HFF-Myc (cell line): ENCODE results near the gene AJUBA.

ENCODE experiments used
- DNase-seq: peaks from one replicate; pipeline ENCODE4 v3.0.0-alpha.2; 2011; ENCODE audit warnings: low read depth; ENCODE audit errors: extremely low read depth
- H3K4me3 ChIP-seq: replicated peaks from 2 replicates; pipeline ENCODE4 v1.5.1; 2011; ENCODE audit warnings: low read depth, mild to moderate bottlenecking, control low read depth, low read length
- TF ChIP-seq, protein P1 (sequence below): IDR thresholded peaks from 2 replicates; pipeline ENCODE4 v1.5.1; 2012; ENCODE audit warnings: mild to moderate bottlenecking, low read depth, low read length, control low read depth; ENCODE audit errors: missing control alignments

AJUBA gene

DNA sequence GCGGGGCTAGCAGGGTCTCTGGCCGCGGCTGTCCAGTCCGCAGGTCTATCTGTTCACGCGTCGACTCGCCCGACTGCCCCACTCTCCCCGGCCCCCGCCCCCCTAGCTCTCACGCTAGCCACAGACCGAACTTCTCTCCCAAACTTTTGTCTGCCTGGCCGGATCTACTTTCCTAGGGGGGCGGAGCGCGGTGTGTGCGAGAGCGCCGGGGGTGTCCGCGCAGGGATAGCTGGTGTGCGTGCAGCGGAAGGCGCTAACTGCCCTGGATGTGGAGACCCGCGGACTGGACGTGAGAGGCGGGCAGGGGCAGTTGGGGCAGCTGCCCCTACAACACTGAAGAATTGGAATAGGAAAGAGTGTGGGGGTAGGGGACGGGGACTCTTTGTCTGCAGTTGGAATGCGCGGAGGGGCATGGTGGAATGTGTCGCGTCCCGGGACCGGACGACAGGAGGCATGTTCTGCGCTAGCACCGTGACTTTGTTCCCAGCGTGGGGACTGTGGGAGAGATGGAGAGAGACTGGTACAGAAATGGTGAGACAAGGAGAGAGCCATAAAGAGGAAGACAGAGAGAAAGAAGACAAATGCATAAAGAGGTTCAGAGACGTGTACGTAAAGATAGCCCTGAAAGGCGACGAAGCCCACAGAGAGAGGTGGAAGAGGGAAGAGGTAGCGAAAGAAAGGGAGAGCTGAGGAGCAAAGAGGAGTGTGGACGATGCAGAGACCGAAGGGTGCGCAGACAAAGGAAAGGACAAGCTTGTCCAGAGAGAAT is at the start of gene AJUBA:
AJUBA (minus strand) TSS at position 75 of the 769 bp plus-strand sequence. CDS start 285 bp downstream, outside the sequence.
- TF ChIP-seq, protein P1, sequence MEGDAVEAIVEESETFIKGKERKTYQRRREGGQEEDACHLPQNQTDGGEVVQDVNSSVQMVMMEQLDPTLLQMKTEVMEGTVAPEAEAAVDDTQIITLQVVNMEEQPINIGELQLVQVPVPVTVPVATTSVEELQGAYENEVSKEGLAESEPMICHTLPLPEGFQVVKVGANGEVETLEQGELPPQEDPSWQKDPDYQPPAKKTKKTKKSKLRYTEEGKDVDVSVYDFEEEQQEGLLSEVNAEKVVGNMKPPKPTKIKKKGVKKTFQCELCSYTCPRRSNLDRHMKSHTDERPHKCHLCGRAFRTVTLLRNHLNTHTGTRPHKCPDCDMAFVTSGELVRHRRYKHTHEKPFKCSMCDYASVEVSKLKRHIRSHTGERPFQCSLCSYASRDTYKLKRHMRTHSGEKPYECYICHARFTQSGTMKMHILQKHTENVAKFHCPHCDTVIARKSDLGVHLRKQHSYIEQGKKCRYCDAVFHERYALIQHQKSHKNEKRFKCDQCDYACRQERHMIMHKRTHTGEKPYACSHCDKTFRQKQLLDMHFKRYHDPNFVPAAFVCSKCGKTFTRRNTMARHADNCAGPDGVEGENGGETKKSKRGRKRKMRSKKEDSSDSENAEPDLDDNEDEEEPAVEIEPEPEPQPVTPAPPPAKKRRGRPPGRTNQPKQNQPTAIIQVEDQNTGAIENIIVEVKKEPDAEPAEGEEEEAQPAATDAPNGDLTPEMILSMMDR: no peak
- peak; percentile 72 for DNase-seq
- peak within 1 kb of the TSS; percentile 78 for H3K4me3 ChIP-seq

DNA sequence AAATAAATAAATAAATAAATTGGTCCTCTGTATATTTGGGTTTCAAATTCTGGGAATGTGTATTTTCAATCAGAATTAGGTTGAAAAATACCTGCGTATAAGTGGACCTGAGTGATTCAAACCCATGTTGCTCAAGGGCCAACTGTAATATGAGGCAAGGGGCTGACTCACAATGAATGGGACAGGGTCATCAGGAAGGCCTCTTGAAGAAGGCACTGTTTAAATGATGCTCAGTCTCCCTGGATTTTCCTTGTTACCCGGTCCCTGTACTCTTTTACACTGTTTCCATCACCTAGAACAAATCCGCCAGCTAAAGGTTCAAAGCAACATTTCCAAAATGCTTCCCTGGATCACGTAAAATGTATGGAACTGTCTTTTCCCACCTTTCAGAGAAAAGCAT is 48.6 kb upstream of the AJUBA start:
- TF ChIP-seq, protein P1: no peak
- no peak for DNase-seq
- H3K4me3 ChIP-seq: no peak overlapping the region

DNA sequence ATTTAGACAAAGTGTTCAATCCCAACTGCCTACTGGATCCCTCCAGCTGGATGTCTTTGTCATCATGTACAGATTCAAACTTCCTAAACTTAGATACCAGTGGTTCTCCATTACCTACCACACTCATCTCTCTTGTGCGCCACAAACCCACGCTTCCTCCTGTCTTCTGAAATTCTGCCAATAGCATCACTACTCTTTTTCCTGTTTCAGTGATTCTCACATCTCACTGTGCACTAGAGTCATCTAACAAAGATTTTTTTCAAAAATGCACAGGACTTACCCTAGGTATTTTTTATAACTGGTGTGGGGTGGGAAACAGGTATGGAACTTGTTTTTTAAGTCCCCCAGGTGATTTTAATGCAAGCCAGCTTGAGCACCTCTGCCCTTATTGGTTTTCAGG is 46.4 kb upstream of the AJUBA start:
- TF ChIP-seq, protein P1: no peak
- no peak overlapping the region for H3K4me3 ChIP-seq
- DNase-seq: no peak

DNA sequence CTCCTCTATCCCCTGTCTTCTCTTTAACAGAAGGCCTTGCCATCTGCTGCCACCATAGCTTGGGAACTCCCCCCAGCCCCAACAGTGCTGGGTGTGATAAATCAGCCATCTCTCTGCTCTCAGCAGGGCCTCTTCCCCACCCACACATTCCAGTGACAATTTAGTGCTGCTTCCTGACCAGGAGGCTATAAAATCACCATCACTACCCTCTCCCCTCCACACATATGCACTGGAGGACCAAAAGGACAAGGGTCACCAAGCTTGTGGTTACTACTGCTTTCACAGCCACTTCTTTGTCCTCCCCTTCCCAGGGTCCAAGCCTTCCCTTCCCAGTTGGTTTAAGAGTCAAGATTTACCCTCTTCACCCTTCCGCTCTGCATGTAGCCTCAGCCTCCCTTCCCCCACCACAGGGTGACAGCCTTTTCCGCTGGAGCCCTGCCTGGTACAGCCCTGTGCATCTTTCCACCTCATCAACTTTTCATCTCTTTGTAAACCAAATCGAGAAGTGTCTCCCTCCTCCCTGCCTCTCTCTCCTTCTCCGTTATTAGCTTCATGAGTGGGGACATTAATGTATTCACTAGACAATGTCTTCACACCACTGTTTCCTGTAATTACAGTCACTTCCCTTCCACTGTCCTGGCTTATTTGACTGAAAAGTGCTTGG is 42.9 kb upstream of the AJUBA start:
- DNase-seq: no peak
- TF ChIP-seq, protein P1: no peak
- H3K4me3 ChIP-seq: no peak overlapping the region

DNA sequence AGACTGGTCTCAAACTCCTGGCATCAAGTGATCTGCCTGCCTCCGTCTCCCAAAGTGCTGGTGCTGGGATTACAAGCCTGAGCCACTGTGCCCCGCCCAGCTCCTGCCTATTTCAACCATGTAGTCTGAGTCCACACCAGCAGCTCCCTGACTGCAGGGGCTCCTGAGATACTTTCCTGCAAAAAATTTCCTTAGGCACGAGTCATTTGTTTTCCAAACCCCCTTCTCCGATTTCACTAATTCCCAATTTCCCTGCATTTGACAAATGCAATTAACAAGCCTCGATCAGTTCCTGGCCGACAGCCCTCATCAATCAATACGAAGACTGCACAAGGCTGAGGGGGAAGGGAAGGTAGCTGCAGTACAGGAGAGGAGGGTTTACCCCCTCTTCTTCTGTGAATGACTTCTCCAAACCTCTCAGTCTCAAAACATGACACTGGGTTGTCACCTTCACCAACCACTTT is 42.3 kb upstream of the AJUBA start:
- H3K4me3 ChIP-seq: no peak overlapping the region
- no peak for DNase-seq
- TF ChIP-seq, protein P1: no peak

DNA sequence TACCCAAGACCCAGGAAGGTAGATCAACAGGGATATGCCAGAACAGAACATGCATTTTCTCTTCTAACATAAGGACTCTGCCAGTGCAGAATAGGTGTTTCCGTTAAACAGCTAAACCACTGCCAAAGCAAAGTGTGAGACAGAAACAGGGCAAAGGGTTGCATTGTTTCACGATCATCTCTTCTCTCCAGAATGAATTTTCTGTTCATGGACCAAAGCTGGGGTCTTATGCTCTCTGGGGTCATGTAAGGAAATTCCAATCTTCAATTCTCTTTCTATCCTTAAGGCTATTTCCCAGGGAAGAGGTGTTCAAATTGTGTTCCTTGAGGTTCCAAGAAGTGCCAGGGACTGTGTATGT is 41.4 kb upstream of the AJUBA start:
- H3K4me3 ChIP-seq: no peak overlapping the region
- no peak for DNase-seq
- TF ChIP-seq, protein P1: no peak
